ENCODE measurements around the gene SLC9A5.

- TF ChIP-seq CTCF (IDR thresholded peaks at IDR 0.05; ENCODE audit: borderline replicate concordance, extremely low read depth, low read length, poor library complexity, severe bottlenecking) (no peak), EZH2 (IDR thresholded peaks at IDR 0.05; ENCODE audit: borderline replicate concordance, low read depth, low read length, severe bottlenecking) (no peak)
Measured at GRCh38 chr16:67237396-67238277, 11.1 kb upstream of the SLC9A5 start.
